CD4-positive, alpha-beta T cell treated with Interleukin-10 for 1 hour (primary cell): ENCODE data around the gene CNEP1R1.
A peak's percentile ranks its signal among the peaks of the same experiment; 100 is the strongest.

Source experiments
- DNase-seq: peaks from one replicate; pipeline ENCODE4 v3.0.0-alpha.2; 2020

The CNEP1R1 gene

DNA sequence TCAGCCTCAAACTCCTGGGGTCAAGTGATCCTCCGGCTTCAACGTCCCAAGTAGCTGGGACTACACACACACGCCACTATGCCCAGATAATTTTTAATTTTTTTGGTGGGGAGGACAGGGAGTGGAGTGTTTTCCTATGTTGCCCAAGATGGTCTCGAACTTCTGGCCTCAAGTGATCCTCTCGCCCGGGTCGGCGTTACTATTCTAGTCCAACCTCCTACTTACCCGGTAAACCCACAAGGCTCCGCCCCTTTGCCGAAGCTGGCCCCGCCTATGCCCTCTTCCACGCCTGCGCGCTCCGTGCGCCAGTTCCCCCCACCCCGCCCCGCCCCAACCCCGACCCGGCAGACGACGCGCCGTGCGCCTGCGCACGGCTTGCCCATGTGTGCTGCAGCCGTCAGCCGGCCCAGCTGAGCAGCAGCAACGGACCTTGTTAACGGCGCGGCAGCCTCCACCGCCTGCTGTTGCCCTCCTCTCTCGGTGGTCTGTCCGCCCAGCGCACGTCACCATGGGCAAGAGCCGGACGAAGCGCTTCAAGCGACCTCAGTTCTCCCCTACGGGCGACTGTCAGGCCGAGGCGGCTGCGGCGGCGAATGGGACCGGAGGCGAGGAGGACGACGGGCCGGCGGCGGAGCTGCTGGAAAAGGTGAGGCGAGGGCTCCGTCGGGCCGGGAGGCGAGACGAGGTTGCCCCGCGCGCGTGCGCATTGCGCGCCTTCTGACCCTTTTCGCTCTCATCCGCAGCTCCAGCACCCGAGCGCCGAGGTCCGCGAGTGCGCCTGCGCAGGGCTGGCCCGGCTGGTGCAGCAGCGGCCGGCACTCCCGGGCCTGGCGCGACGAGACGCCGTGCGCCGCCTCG is 40.8 kb downstream of the CNEP1R1 start, which contains the start of gene HEATR3:
HEATR3 (plus strand) TSS at position 347 of the 858 bp plus-strand sequence; CDS start at position 509, 162 bp downstream.
- peak; percentile 98 for DNase-seq

- DNase-seq, result no peak
Observed at GRCh38 chr16:50066482-50067289, 41.7 kb downstream of the CNEP1R1 start.

DNA sequence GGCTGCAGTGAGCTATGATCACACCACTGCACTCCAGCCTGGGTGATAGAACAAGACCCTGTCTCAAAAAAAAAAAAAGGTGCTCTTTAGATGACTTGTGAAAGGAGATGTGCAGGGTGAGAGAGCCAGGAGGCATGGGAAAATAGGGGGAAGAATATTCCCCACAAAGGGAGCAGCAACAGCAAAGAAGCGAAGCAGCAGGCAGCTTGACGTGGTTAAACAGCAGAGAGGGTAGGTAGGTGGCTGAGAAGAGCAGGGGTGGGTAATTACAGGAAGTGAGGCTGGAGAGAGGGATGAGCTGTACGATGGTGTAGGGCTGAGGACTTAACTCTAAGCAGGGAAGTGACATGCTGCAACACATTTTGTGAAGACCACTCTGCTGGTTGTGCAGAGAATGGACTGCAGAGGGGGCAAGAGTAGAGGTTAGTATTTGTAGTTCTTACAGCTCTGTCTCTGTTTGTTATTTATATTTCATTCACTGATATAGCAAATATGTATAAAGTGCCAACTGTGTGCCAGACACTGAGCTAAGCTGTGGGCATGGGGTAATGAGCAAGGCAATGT is 42.3 kb downstream of the CNEP1R1 start:
- peak; percentile 50 for DNase-seq

DNA sequence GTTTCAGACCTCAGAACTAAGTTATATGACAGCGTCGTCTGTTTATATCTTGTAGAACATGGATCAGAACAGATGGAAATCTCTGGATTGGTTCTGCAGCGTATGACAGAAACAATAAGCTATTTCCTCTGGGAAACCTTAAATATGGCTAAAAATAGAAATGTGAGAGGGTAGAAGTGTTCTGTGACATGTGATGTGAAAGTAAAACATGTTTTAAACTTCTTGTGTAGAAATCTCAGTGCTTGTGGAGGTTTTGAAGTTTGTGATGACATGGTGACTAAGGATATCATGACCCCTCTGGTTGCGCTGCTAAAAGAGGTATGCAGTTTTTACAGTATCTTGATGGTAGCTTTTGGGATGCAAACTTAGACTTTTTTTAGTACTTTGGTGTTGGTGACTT is 43.5 kb downstream of the CNEP1R1 start:
- no peak for DNase-seq

DNA sequence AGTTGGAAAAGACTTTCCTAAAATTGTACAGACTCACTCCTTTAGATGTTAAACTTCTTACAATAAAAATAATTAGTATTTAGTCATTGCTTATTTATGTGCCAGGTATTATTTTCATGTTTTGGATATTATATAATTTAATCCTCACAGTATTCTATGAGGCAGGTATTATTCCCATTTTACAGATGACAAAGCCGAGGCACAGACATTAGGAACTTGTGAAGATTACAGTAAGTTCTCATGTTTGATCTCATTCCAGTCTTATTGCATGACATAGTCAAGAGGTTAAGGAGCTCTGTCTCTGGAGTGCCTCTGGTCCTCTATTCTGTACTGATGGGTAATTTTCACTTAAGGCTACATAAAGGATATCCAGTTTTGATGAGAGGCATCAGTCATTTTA is 44.0 kb downstream of the CNEP1R1 start:
- no peak for DNase-seq

- no peak for DNase-seq
Observed at GRCh38 chr16:50071075-50071671, 46.1 kb downstream of the CNEP1R1 start.

DNA sequence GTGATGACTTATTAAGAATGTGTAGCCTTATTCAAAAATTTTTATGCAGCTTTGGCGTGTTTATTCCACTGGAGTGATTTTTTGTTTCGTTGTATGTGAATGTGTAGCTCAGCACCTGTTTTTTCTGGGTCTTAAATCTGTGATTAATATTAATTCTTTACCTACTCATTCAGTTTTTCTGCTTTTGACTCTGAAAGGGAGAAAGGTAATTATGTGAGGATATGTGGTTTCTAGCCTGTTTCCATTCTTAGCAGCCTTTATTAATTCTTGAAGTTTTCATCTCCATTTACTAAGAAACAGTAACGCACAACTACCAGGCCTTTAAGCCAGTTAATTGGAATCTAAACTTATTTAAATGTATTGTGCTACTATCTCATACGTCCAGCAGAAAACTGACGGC is 47.7 kb downstream of the CNEP1R1 start:
- no peak for DNase-seq

GRCh38 chr16:50079397-50080140 is 54.5 kb downstream of the CNEP1R1 start:
- DNase-seq, result no peak

- DNase-seq, result no peak
Observed at GRCh38 chr16:50081428-50082018, 56.5 kb downstream of the CNEP1R1 start.

- DNase-seq, result no peak
Observed at GRCh38 chr16:50083996-50084395, 59.0 kb downstream of the CNEP1R1 start.

DNA sequence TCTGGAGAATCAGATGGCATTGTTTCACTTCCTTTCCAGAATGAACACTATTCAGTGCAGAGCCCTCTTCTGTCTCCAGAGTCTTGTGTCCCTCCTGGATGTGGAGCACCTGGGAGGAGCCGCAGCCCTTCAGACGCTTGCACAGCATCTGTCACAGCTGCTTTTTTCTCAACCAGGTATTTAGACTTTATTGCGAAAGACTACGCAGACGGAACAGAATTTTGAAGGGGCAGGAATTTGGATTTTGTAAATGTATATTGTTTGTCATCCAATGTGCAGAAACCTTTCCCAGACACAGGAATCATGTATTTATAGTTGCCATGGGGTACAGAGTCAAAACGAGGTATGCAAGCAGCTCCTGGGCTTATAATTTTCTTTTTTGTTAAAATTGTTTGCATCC is 61.2 kb downstream of the CNEP1R1 start:
- DNase-seq, result no peak
